ENCODE measurements around the gene SPATA18. TPM values are rescaled to one million over a fixed set of nuclear protein-coding genes. Genes with fewer than 3 reads are reported as not detected.

Gene SPATA18
- polyA plus RNA-seq, 1 donor (not counting 4 experiments of a cell fraction or from before 2014, with no cell fraction given): 5.6 TPM

GRCh38 chr4:52112411-52112810 is 61.3 kb downstream of the SPATA18 start:
- FAIRE-seq (no peak), DNase-seq (ENCODE audit: low read depth, low spot score) (no peak)
- H3K4me3 ChIP-seq (ENCODE audit: control insufficient read depth in 2 of 3, extremely low read depth in 1 of 3, insufficient read depth in 2 of 3, low read depth in 1 of 3, low read length in 3 of 3): no peak overlapping the region
- dilution Hi-C loops (cut with MboI; ENCODE audit: extremely low pct_ligation_motif_present, low sequenced_read_pairs): no loop called here
- TF ChIP-seq EZH2 (IDR thresholded peaks at IDR 0.05; ENCODE audit: low read length): no peak
- TF ChIP-seq, protein P1, sequence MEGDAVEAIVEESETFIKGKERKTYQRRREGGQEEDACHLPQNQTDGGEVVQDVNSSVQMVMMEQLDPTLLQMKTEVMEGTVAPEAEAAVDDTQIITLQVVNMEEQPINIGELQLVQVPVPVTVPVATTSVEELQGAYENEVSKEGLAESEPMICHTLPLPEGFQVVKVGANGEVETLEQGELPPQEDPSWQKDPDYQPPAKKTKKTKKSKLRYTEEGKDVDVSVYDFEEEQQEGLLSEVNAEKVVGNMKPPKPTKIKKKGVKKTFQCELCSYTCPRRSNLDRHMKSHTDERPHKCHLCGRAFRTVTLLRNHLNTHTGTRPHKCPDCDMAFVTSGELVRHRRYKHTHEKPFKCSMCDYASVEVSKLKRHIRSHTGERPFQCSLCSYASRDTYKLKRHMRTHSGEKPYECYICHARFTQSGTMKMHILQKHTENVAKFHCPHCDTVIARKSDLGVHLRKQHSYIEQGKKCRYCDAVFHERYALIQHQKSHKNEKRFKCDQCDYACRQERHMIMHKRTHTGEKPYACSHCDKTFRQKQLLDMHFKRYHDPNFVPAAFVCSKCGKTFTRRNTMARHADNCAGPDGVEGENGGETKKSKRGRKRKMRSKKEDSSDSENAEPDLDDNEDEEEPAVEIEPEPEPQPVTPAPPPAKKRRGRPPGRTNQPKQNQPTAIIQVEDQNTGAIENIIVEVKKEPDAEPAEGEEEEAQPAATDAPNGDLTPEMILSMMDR (optimal IDR thresholded peaks at IDR 0.05 in 1 of 3, IDR thresholded peaks at IDR 0.05 in 1 of 3, conservative IDR thresholded peaks at IDR 0.05 in 1 of 3; ENCODE audit: extremely low read depth in 1 of 3, insufficient read depth in 2 of 3, low read length in 3 of 3): no peak
- H2AFZ ChIP-seq (ENCODE audit: control insufficient read depth, low read length): no peak overlapping the region
- H3K79me2 ChIP-seq (ENCODE audit: control insufficient read depth, insufficient read depth, low read length): no peaks in the 10 kb centered on the region
- H3K27ac ChIP-seq (ENCODE audit: control insufficient read depth, insufficient read depth, low read length): no peak overlapping the region
- H3K36me3 ChIP-seq (ENCODE audit: control insufficient read depth in 2 of 2, extremely low read depth in 1 of 2, insufficient read depth in 2 of 2, low read length in 2 of 2): no peaks in the 10 kb centered on the region
- no peaks in the 10 kb centered on the region for H3K9me3 ChIP-seq (ENCODE audit: control insufficient read depth, low read depth, low read length)
- no peak overlapping the region for H3K4me2 ChIP-seq (ENCODE audit: control insufficient read depth, extremely low read depth, insufficient read depth, low read depth, low read length)
- H3K4me1 ChIP-seq (ENCODE audit: control insufficient read depth, extremely low read depth, insufficient read depth, low read length): no peaks in the 10 kb centered on the region
- no peaks in the 10 kb centered on the region for H3K9me1 ChIP-seq (ENCODE audit: control insufficient read depth, extremely low read depth, insufficient read depth, low read length)
- H4K20me1 ChIP-seq (ENCODE audit: control insufficient read depth, extremely low read depth, insufficient read depth, low read length): no peaks in the 10 kb centered on the region
- no peaks in the 10 kb centered on the region for H3K27me3 ChIP-seq (ENCODE audit: control insufficient read depth, extremely low read depth, insufficient read depth, low read length)
- H3K9ac ChIP-seq (ENCODE audit: control insufficient read depth, extremely low read depth, insufficient read depth, low read length): no peak overlapping the region

GRCh38 chr4:52116641-52117040 is 65.5 kb downstream of the SPATA18 start:
- Histone ChIP-seq H3K4me2 (ENCODE audit: control insufficient read depth, extremely low read depth, insufficient read depth, low read depth, low read length) (no peak overlapping the region), H4K20me1 (ENCODE audit: control insufficient read depth, extremely low read depth, insufficient read depth, low read length) (no peaks in the 10 kb centered on the region), H3K27me3 (ENCODE audit: control insufficient read depth, extremely low read depth, insufficient read depth, low read length) (no peaks in the 10 kb centered on the region), H3K4me3 (ENCODE audit: control insufficient read depth in 2 of 3, extremely low read depth in 1 of 3, insufficient read depth in 2 of 3, low read depth in 1 of 3, low read length in 3 of 3) (no peak overlapping the region), H3K36me3 (ENCODE audit: control insufficient read depth in 2 of 2, extremely low read depth in 1 of 2, insufficient read depth in 2 of 2, low read length in 2 of 2) (no peaks in the 10 kb centered on the region), H3K27ac (ENCODE audit: control insufficient read depth, insufficient read depth, low read length) (no peak overlapping the region), H3K9me3 (ENCODE audit: control insufficient read depth, low read depth, low read length) (no peaks in the 10 kb centered on the region), H3K9me1 (ENCODE audit: control insufficient read depth, extremely low read depth, insufficient read depth, low read length) (no peaks in the 10 kb centered on the region), H2AFZ (ENCODE audit: control insufficient read depth, low read length) (no peak overlapping the region), H3K4me1 (ENCODE audit: control insufficient read depth, extremely low read depth, insufficient read depth, low read length) (no peaks in the 10 kb centered on the region), H3K79me2 (ENCODE audit: control insufficient read depth, insufficient read depth, low read length) (no peaks in the 10 kb centered on the region), H3K9ac (ENCODE audit: control insufficient read depth, extremely low read depth, insufficient read depth, low read length) (no peak overlapping the region)
- DNase-seq (ENCODE audit: low read depth, low spot score) (no peak), FAIRE-seq (no peak)
- TF ChIP-seq EZH2 (IDR thresholded peaks at IDR 0.05; ENCODE audit: low read length): no peak
- TF ChIP-seq, protein P1 (optimal IDR thresholded peaks at IDR 0.05 in 1 of 3, IDR thresholded peaks at IDR 0.05 in 1 of 3, conservative IDR thresholded peaks at IDR 0.05 in 1 of 3; ENCODE audit: extremely low read depth in 1 of 3, insufficient read depth in 2 of 3, low read length in 3 of 3): no peak
- dilution Hi-C loops (cut with MboI; ENCODE audit: extremely low pct_ligation_motif_present, low sequenced_read_pairs): no loop called here

Data from keratinocyte (primary cell).